K562 (cell line): ENCODE results near the gene ZGLP1. TPM values are rescaled to one million over a fixed set of nuclear protein-coding genes. Genes with fewer than 3 reads are reported as not detected.

Experiments
- DPF2 ChIP-seq: fragments of 450-650 bp; IDR thresholded peaks from 2 replicates; pipeline ENCODE4 v1.6.1; 2016
- FOXJ2 ChIP-seq: fragments of 200-800 bp; sonication (Bioruptor generic); IDR thresholded peaks from 2 replicates; pipeline ENCODE4 v1.6.1; 2016; ENCODE audit warnings: missing genetic modification characterization, missing compliant biosample characterization
- HNRNPLL ChIP-seq: fragments of 200-400 bp; formaldehyde crosslinking; IDR thresholded peaks from 2 replicates; pipeline ENCODE4 v1.6.1; 2017; ENCODE audit warnings: low read length, low read depth, mild to moderate bottlenecking; ENCODE audit not compliant: poor library complexity, severe bottlenecking
- ILF3 ChIP-seq: fragments of 450-650 bp; IDR thresholded peaks from 2 replicates; pipeline ENCODE4 v1.6.1; 2018; ENCODE audit warnings: antibody characterized with exemption, mild to moderate bottlenecking, moderate library complexity, borderline replicate concordance
- NONO ChIP-seq, 2 experiments: fragments of 200-400 bp in 1 of 2; fragments of 450-650 bp in 1 of 2; formaldehyde crosslinking in 1 of 2; IDR thresholded peaks; 2 replicates each; pipeline ENCODE4 v1.6.1; 2017; ENCODE audit warnings: low read depth in 2 of 2, mild to moderate bottlenecking in 2 of 2, moderate library complexity in 2 of 2, low read length in 1 of 2
- PYGO2 ChIP-seq: fragments of 450-650 bp; IDR thresholded peaks from 2 replicates; pipeline ENCODE4 v1.6.1; 2016; ENCODE audit warnings: mild to moderate bottlenecking, missing genetic modification characterization, moderate library complexity, missing compliant biosample characterization
- RBM22 ChIP-seq: fragments of 200-400 bp; formaldehyde crosslinking; IDR thresholded peaks from 2 replicates; pipeline ENCODE4 v1.6.1; 2018; ENCODE audit warnings: low read length, low read depth; ENCODE audit not compliant: poor library complexity, severe bottlenecking
- SNIP1 ChIP-seq: fragments of 450-650 bp; IDR thresholded peaks from 2 replicates; pipeline ENCODE4 v1.7.1; 2017; ENCODE audit warnings: low read depth, mild to moderate bottlenecking
- ZKSCAN3 ChIP-seq: fragments of 250-450 bp; sonication (Bioruptor Pico); IDR thresholded peaks from 2 replicates; pipeline ENCODE4 v1.4.0; 2020
- ZNF165 ChIP-seq: fragments of 250-450 bp; sonication (Bioruptor Pico); IDR thresholded peaks from 2 replicates; pipeline ENCODE4 v1.4.0; 2020; ENCODE audit warnings: borderline replicate concordance
- polyA plus RNA-seq, 8 experiments: library from polyadenylated mRNA; depleted of rRNA in 4 of 8; stranded (reverse) in 5 of 8; unstranded in 3 of 8; fragments of >200 nt; fragmentation: Nextera tagmentation in 2 of 8; fragmentation: Illumina TruSeq in 1 of 8; extraction: Ambion mirVana in 2 of 8; extraction: Trizol in 1 of 8; gene quantifications; 2 replicates each; pipeline versions ENCODE4 v1.2.1 to v1.2.3, GENCODE V29; 2011 to 2014; ENCODE audit warnings: inconsistent platforms in 1 of 8, missing spikeins in 1 of 8
- total RNA-seq, 7 experiments: library from RNA; depleted of rRNA in 6 of 7; stranded (reverse); fragments of >200 nt in 6 of 7; fragmentation: Illumina TruSeq in 2 of 7; extraction: Trizol in 2 of 7; gene quantifications; 2 replicates each; pipeline versions ENCODE4 v1.2.1 to v1.2.3, GENCODE V29; 2011 to 2021; ENCODE audit warnings: low replicate concordance in 1 of 7
- TF ChIP-seq, protein P1 (sequence below), 2 experiments: fragments of 450-650 bp; IDR thresholded peaks; 2 replicates each; pipeline ENCODE4 v1.6.1; 2016; ENCODE audit warnings: mild to moderate bottlenecking in 2 of 2, borderline replicate concordance in 1 of 2, low read depth in 1 of 2, moderate library complexity in 1 of 2
- TF ChIP-seq, protein P2 (sequence below): sonication (generic); formaldehyde crosslinking; IDR thresholded peaks from 2 replicates; pipeline ENCODE4 v1.8.1; 2023; ENCODE audit warnings: mild to moderate bottlenecking, missing genetic modification reagents
- TF ChIP-seq, protein P3 (sequence below): sonication (generic); formaldehyde crosslinking; IDR thresholded peaks from 2 replicates; pipeline ENCODE4 v1.8.1; 2023; ENCODE audit warnings: missing genetic modification reagents, mild to moderate bottlenecking, borderline replicate concordance

Gene ZGLP1
- total and polyA plus RNA-seq, 9 of the 15 experiments (the other 6 are each of a cell fraction or from before 2014, with no cell fraction given): 0.24 to 4.5 (median 2.2) TPM

- TF ChIP-seq, protein P1, sequence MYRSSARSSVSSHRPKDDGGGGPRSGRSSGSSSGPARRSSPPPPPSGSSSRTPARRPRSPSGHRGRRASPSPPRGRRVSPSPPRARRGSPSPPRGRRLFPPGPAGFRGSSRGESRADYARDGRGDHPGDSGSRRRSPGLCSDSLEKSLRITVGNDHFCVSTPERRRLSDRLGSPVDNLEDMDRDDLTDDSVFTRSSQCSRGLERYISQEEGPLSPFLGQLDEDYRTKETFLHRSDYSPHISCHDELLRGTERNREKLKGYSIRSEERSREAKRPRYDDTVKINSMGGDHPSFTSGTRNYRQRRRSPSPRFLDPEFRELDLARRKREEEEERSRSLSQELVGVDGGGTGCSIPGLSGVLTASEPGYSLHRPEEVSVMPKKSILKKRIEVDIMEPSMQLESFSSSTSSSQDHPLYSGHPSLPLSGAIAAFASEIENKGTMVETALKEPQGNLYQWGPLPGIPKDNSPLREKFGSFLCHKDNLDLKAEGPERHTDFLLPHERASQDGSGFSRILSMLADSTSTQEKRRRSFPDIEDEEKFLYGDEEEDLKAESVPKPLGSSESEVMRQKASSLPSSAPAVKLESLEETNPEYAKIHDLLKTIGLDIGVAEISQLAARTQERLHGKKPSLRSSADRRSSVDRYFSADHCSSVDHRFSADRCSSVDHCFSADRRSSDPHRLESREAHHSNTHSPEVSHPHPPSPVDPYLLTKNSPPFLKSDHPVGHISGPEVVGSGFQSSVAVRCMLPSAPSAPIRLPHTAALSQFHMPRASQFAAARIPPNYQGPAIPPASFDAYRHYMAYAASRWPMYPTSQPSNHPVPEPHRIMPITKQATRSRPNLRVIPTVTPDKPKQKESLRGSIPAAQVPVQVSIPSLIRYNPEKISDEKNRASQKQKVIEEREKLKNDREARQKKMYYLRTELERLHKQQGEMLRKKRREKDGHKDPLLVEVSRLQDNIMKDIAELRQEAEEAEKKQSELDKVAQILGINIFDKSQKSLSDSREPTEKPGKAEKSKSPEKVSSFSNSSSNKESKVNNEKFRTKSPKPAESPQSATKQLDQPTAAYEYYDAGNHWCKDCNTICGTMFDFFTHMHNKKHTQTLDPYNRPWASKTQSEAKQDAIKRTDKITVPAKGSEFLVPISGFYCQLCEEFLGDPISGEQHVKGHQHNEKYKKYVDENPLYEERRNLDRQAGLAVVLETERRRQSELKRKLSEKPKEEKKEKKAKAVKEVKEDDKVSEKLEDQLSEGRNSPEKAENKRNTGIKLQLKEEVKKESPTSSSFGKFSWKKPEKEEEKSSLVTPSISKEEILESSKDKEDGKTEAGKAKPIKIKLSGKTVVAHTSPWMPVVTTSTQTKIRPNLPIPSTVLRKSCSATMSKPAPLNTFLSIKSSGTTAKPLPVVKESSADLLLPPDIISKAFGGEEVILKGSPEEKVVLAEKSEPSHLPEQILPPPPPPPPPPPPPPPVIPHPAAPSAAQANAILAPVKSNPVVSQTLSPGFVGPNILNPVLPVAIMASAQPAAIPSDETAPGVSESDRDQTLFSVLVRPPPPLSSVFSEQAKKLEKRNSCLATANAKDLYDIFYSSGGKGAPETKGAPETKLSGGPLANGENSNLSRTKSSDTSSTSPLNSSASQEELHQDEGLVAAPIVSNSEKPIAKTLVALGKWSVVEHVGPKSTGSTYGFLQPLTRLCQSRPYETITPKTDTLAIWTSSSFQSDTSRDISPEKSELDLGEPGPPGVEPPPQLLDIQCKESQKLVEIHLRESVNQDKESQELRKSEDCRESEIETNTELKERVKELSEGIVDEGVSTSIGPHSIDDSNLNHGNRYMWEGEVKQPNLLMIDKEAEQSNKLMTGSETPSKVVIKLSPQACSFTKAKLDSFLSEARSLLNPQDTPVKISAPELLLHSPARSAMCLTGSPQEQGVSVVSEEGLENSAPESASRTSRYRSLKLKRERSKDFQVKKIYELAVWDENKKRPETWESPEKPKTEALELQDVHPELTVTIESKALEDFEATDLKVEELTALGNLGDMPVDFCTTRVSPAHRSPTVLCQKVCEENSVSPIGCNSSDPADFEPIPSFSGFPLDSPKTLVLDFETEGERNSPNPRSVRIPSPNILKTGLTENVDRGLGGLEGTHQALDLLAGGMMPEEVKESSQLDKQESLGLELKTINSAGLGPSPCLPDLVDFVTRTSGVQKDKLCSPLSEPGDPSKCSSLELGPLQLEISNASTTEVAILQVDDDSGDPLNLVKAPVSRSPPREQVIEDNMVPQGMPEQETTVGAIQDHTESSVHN (IDR thresholded peaks at IDR 0.05; ENCODE audit: borderline replicate concordance in 1 of 2, low read depth in 1 of 2): no peak
- TF ChIP-seq, protein P2, sequence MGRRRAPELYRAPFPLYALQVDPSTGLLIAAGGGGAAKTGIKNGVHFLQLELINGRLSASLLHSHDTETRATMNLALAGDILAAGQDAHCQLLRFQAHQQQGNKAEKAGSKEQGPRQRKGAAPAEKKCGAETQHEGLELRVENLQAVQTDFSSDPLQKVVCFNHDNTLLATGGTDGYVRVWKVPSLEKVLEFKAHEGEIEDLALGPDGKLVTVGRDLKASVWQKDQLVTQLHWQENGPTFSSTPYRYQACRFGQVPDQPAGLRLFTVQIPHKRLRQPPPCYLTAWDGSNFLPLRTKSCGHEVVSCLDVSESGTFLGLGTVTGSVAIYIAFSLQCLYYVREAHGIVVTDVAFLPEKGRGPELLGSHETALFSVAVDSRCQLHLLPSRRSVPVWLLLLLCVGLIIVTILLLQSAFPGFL (CRISPR knock-in tag): no peak
- TF ChIP-seq SNIP1: no peak
- TF ChIP-seq RBM22: no peak
- no peak for TF ChIP-seq NONO (IDR thresholded peaks at IDR 0.05; ENCODE audit: low read depth in 2 of 2, low read length in 1 of 2)
- TF ChIP-seq ZNF165 (CRISPR knock-in tag): no peak
- TF ChIP-seq ZKSCAN3 (CRISPR knock-in tag): no peak
- no peak for TF ChIP-seq FOXJ2 (tag)
- no peak for TF ChIP-seq HNRNPLL
- TF ChIP-seq, protein P3, sequence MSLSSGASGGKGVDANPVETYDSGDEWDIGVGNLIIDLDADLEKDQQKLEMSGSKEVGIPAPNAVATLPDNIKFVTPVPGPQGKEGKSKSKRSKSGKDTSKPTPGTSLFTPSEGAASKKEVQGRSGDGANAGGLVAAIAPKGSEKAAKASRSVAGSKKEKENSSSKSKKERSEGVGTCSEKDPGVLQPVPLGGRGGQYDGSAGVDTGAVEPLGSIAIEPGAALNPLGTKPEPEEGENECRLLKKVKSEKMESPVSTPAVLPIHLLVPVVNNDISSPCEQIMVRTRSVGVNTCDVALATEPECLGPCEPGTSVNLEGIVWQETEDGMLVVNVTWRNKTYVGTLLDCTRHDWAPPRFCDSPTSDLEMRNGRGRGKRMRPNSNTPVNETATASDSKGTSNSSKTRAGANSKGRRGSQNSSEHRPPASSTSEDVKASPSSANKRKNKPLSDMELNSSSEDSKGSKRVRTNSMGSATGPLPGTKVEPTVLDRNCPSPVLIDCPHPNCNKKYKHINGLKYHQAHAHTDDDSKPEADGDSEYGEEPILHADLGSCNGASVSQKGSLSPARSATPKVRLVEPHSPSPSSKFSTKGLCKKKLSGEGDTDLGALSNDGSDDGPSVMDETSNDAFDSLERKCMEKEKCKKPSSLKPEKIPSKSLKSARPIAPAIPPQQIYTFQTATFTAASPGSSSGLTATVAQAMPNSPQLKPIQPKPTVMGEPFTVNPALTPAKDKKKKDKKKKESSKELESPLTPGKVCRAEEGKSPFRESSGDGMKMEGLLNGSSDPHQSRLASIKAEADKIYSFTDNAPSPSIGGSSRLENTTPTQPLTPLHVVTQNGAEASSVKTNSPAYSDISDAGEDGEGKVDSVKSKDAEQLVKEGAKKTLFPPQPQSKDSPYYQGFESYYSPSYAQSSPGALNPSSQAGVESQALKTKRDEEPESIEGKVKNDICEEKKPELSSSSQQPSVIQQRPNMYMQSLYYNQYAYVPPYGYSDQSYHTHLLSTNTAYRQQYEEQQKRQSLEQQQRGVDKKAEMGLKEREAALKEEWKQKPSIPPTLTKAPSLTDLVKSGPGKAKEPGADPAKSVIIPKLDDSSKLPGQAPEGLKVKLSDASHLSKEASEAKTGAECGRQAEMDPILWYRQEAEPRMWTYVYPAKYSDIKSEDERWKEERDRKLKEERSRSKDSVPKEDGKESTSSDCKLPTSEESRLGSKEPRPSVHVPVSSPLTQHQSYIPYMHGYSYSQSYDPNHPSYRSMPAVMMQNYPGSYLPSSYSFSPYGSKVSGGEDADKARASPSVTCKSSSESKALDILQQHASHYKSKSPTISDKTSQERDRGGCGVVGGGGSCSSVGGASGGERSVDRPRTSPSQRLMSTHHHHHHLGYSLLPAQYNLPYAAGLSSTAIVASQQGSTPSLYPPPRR: no peak
- 0 out of 2 replicates have a peak, but pooled peaks have one; percentile 44 for TF ChIP-seq DPF2
- no peak for TF ChIP-seq ILF3
- TF ChIP-seq PYGO2 (tag): no peak
Measured at GRCh38 chr19:10305139-10305806, 4.3 kb downstream of the ZGLP1 start (continued).
